CD1c-positive myeloid dendritic cell (primary cell): ENCODE results near the gene ELMO2.

Source experiments
- DNase-seq: peaks from one replicate; pipeline ENCODE4 v3.0.0-alpha.2; 2016; ENCODE audit errors: extremely low spot score

Gene ELMO2

GRCh38 chr20:46332373-46333160 is 73.8 kb downstream of the ELMO2 start:
- DNase-seq: no peak

GRCh38 chr20:46331611-46332361 is 74.6 kb downstream of the ELMO2 start:
- no peak for DNase-seq

GRCh38 chr20:46330831-46331371 is 75.5 kb downstream of the ELMO2 start:
- no peak for DNase-seq

- DNase-seq: no peak
Measured at GRCh38 chr20:46330072-46330763, 76.2 kb downstream of the ELMO2 start.

GRCh38 chr20:46328200-46328882 is 78.1 kb downstream of the ELMO2 start:
- DNase-seq: no peak

- no peak for DNase-seq
Measured at GRCh38 chr20:46327557-46327956, 78.9 kb downstream of the ELMO2 start.

- DNase-seq: no peak
Measured at GRCh38 chr20:46325789-46326188, 80.6 kb downstream of the ELMO2 start.

GRCh38 chr20:46324960-46325703 is 81.3 kb downstream of the ELMO2 start:
- peak; percentile 43 for DNase-seq

- DNase-seq: no peak
Measured at GRCh38 chr20:46324379-46324778, 82.0 kb downstream of the ELMO2 start.

GRCh38 chr20:46323557-46323956 is 82.9 kb downstream of the ELMO2 start:
- no peak for DNase-seq

GRCh38 chr20:46322641-46323040 is 83.8 kb downstream of the ELMO2 start:
- DNase-seq: no peak

GRCh38 chr20:46317685-46318177 is 88.7 kb downstream of the ELMO2 start:
- no peak for DNase-seq

- DNase-seq: no peak
Measured at GRCh38 chr20:46316984-46317684, 89.3 kb downstream of the ELMO2 start.
